ENCODE results near the gene MDM1. TPM values are rescaled to one million over a fixed set of nuclear protein-coding genes. Genes with fewer than 3 reads are reported as not detected.

MDM1 gene
- polyA plus RNA-seq, 1 donor (not counting 4 experiments of a cell fraction or from before 2014, with no cell fraction given) = 7.5 TPM

- Histone ChIP-seq H3K4me3 (ENCODE audit: control insufficient read depth in 2 of 3, extremely low read depth in 1 of 3, insufficient read depth in 2 of 3, low read depth in 1 of 3, low read length in 3 of 3) (no peak overlapping the region), H3K27me3 (ENCODE audit: control insufficient read depth, extremely low read depth, insufficient read depth, low read length) (no peaks in the 10 kb centered on the region), H3K9me1 (ENCODE audit: control insufficient read depth, extremely low read depth, insufficient read depth, low read length) (no peaks in the 10 kb centered on the region), H3K27ac (ENCODE audit: control insufficient read depth, insufficient read depth, low read length) (no peak overlapping the region), H3K4me2 (ENCODE audit: control insufficient read depth, extremely low read depth, insufficient read depth, low read depth, low read length) (no peak overlapping the region), H4K20me1 (ENCODE audit: control insufficient read depth, extremely low read depth, insufficient read depth, low read length) (no peaks in the 10 kb centered on the region), H3K36me3 (ENCODE audit: control insufficient read depth in 2 of 2, extremely low read depth in 1 of 2, insufficient read depth in 2 of 2, low read length in 2 of 2) (no peaks in the 10 kb centered on the region), H3K9me3 (ENCODE audit: control insufficient read depth, low read depth, low read length) (no peaks in the 10 kb centered on the region), H3K79me2 (ENCODE audit: control insufficient read depth, insufficient read depth, low read length) (no peaks in the 10 kb centered on the region), H3K4me1 (ENCODE audit: control insufficient read depth, extremely low read depth, insufficient read depth, low read length) (peaks cover 8% of the 10 kb centered on the region), H3K9ac (ENCODE audit: control insufficient read depth, extremely low read depth, insufficient read depth, low read length) (no peak overlapping the region), H2AFZ (ENCODE audit: control insufficient read depth, low read length) (no peak overlapping the region)
- FAIRE-seq = no peak
- dilution Hi-C loops (cut with MboI; ENCODE audit: extremely low pct_ligation_motif_present, low sequenced_read_pairs) = no loop called here
- no peak for DNase-seq (ENCODE audit: low read depth, low spot score)
- no peak for TF ChIP-seq CTCF (optimal IDR thresholded peaks at IDR 0.05 in 1 of 3, IDR thresholded peaks at IDR 0.05 in 1 of 3, conservative IDR thresholded peaks at IDR 0.05 in 1 of 3; ENCODE audit: extremely low read depth in 1 of 3, insufficient read depth in 2 of 3, low read length in 3 of 3)
- TF ChIP-seq EZH2 (IDR thresholded peaks at IDR 0.05; ENCODE audit: low read length) = no peak
Measured at GRCh38 chr12:68374307-68374982, 42.3 kb upstream of the MDM1 start.

- Histone ChIP-seq H3K27me3 (ENCODE audit: control insufficient read depth, extremely low read depth, insufficient read depth, low read length) (no peaks in the 10 kb centered on the region), H3K79me2 (ENCODE audit: control insufficient read depth, insufficient read depth, low read length) (no peaks in the 10 kb centered on the region), H3K9me3 (ENCODE audit: control insufficient read depth, low read depth, low read length) (no peaks in the 10 kb centered on the region), H3K4me3 (ENCODE audit: control insufficient read depth in 2 of 3, extremely low read depth in 1 of 3, insufficient read depth in 2 of 3, low read depth in 1 of 3, low read length in 3 of 3) (no peak overlapping the region), H4K20me1 (ENCODE audit: control insufficient read depth, extremely low read depth, insufficient read depth, low read length) (no peaks in the 10 kb centered on the region), H3K4me2 (ENCODE audit: control insufficient read depth, extremely low read depth, insufficient read depth, low read depth, low read length) (no peak overlapping the region), H3K9me1 (ENCODE audit: control insufficient read depth, extremely low read depth, insufficient read depth, low read length) (no peaks in the 10 kb centered on the region), H3K27ac (ENCODE audit: control insufficient read depth, insufficient read depth, low read length) (no peak overlapping the region), H3K4me1 (ENCODE audit: control insufficient read depth, extremely low read depth, insufficient read depth, low read length) (peaks cover 8% of the 10 kb centered on the region), H2AFZ (ENCODE audit: control insufficient read depth, low read length) (no peak overlapping the region), H3K9ac (ENCODE audit: control insufficient read depth, extremely low read depth, insufficient read depth, low read length) (no peak overlapping the region), H3K36me3 (ENCODE audit: control insufficient read depth in 2 of 2, extremely low read depth in 1 of 2, insufficient read depth in 2 of 2, low read length in 2 of 2) (no peaks in the 10 kb centered on the region)
- FAIRE-seq (no peak), DNase-seq (ENCODE audit: low read depth, low spot score) (no peak)
- dilution Hi-C loops (cut with MboI; ENCODE audit: extremely low pct_ligation_motif_present, low sequenced_read_pairs) = no loop called here
- no peak for TF ChIP-seq EZH2 (IDR thresholded peaks at IDR 0.05; ENCODE audit: low read length)
- TF ChIP-seq CTCF (optimal IDR thresholded peaks at IDR 0.05 in 1 of 3, IDR thresholded peaks at IDR 0.05 in 1 of 3, conservative IDR thresholded peaks at IDR 0.05 in 1 of 3; ENCODE audit: extremely low read depth in 1 of 3, insufficient read depth in 2 of 3, low read length in 3 of 3) = no peak
Measured at GRCh38 chr12:68370667-68371066, 38.5 kb upstream of the MDM1 start.
